HuH-7 (cell line): ENCODE data around the gene TSC1.
"Not testable (repeated sequence)": the region's sequence is repeated elsewhere in the genome, so short reads cannot be mapped to it uniquely, and the experiment has no call there.

Source experiments
- DNase-seq: peaks from one replicate; pipeline ENCODE4 v3.0.0; 2011; ENCODE audit warnings: low spot score

The TSC1 gene

DNA sequence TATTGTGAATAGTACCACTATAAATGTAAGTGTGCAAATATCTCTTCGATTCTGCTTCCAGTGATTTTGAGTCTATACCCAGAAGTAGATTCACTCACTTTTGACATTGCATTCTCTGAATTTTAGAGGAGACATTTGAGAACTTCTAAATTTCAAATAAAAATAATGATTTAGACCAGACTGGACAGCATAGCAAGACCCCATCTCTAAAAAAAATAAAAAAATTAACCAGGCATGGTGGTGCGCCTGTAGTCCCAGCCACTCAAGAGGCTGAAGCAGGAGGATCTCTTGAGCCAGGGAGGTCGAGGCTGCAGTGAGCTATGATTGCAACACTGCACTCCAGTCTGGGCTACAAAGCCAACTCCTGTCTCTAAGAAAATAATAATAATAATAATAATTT, 32.2 kb upstream of the TSC1 start:
- DNase-seq: no peak

DNA sequence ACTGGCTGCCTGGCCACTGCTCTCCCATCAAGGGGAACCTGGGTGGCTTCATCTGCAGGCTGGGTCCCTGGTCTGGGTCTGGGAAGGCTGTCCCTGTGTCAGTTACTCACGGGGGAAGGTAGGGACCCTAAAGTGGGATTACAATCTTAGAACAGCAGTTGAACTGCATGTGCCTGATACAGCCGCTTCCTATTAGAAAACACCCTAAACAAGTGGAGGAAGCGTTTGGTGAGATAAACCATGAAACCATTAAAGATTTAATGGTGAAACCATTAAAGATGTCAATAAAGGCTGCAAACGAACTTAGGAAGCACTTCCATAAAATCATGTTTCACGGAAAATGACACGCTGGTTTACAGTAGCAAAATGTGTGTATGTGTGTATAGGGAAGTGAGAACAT, 31.5 kb upstream of the TSC1 start:
- no peak for DNase-seq

DNA sequence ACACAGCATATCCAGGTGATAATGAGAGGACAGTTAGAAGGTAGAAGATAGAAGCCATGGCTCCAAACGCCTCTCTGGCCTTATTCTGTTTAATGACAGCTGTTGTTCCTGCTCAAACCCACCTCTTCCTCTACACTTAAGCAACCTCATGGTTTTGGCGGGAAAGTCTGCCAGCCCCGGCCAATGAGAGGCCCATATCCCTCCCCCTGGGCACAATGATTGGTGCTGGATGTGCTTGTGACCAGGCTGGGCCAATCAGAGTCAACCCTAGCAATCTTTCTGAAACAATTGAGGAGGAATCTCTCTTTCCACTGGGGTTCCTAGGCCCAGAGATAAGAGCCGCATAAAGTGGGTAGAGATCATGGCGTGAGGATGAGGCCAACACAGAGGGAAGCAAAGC, 29.3 kb upstream of the TSC1 start:
- DNase-seq: no peak

DNA sequence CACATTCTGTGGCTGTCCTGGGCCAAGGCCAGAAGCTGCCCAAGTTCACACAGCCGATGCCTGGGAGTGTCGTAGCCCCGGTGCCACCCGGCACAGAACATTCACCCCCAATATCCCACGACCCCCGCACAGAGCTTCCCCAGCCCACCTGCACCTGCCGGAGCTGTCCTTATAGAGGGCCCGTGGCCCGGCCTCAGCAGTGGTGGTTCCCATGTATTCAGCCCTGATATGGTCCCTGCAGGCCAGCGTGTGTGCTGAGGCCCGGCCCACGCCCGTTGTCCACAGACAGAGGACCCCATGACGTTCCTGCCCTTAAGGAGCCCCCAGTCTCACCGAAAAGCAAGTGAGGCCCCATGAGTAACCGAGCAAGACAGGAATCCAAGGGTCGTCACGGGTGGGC, 28.8 kb upstream of the TSC1 start:
- no peak for DNase-seq

DNA sequence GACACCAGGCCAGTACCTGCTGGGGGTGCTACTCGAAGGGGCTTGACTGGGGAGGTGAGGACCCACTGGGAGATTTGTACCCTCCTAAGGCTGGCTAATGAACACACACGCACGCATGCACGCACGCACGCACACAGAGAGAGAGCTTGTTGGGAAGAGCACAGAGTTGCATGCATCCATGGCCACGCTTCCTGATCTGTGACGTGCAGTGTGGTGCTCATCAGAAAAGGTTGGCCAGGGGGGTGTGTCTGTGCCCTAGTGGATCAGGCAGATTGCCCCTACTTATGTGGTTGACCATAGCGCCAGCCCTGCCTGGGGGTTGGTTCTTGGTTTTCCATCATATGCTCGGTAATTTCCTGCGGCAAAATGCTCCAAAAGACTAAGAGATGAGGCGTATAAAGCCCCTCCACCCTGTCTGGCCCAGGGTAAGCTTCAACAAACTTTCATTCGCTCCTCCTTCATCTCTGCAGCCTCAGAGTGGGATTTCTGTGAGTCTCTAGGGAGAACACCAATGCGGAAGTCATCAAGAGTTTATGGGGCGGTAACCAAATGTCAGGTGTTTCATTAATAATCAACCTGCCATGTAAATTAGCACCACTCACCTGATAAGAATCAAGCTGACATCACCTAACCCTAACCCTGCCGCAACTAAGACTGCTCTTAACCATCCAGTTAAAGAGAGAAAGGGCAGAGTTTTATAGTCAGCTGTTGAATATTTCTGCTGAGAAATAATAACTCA, 26.1 kb upstream of the TSC1 start:
- no peak for DNase-seq

DNA sequence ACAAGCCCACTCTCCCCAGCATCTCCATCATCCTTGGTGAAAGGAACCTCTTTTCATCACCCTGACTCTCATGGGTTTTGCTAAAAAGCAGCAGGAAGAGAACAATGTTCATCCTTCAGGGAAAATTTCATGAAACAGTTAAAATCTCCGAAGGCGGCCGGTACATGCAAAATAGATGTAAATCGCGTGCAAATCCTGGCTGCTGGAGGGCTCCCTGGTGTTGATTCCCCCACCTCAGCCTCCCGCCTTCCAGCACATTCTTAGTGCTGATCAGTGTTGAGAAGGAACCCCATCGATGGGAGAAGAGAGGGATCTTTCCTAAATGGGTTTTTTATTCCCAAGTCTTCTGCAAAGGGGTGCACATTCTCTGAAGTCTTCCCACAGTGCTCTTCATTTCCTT, 25.4 kb upstream of the TSC1 start:
- DNase-seq: no peak

DNA sequence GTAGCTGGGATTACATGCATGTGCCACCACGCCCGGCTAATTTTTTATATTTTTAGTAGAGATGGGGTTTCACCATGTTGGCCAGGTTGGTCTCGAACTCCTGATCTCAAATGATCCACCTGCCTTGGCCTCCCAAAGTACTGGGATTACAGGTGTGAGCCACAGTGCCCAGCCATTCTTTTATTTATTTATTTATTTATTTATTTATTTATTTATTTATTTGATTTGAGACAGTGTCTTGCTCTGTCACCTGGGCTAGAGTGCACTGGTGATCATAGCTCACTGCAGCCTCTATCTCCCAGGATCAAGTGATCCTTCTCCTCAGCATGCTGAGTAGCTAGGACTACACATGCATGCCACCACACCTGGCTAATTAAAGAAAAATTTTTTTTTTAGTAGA, 23.5 kb upstream of the TSC1 start:
- DNase-seq: not testable (repeated sequence)

DNA sequence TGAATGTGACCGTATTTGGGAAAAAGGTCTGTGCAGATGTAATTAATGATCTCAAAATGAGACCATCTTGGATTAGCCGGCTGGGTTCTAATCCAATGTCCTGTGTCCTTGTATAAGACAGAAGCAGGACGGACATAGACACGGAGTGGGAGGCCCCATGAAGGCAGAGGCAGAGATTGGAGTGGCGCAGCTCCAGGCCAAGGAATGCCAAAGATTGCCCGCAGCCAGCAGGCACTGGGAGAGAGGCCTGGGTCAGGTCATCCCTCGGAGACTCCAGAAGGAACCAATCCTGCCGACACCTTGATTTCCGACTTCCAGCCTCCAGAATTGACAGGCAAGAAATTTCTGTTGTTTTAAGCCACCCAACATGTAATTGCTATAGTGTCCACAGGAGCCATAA, 21.1 kb upstream of the TSC1 start:
- DNase-seq: no peak

DNA sequence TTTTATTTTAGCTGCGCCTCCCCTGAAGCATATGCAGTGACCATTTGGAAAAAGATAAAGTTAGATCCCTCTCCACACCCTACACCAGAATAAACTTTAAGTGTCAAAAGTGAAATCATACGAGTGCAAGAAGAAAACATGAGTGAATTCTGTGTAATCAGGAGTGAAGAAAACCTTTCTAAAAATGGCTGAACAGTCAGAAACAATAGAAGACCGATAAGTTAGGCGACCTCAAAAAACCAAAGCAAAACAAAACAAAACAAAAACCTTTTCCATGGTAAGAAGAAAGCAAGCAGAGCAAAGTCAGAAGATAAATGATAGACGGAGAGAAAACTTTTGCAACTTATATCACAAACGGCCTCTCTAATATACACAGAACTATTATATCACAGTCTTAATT, 16.6 kb upstream of the TSC1 start:
- DNase-seq: no peak

DNA sequence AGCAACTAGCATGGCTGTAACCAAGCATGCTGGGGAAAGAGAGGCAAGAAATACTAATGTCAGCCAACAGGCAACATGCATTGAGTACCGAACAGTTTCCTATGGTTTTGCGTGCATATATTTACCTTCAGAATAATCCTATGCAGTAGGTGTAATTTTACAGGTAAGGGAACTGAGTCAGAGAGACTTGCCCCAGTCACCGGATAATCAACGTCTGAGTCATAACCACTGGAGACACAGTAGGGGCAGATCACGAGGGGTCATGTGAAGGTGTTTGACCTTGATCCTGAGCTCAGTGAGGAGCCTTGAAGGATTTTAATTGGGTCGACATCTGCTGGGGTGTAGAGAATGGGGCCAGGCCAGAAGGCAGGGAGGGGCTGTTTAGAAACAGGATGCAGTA, 13.4 kb upstream of the TSC1 start:
- no peak for DNase-seq

DNA sequence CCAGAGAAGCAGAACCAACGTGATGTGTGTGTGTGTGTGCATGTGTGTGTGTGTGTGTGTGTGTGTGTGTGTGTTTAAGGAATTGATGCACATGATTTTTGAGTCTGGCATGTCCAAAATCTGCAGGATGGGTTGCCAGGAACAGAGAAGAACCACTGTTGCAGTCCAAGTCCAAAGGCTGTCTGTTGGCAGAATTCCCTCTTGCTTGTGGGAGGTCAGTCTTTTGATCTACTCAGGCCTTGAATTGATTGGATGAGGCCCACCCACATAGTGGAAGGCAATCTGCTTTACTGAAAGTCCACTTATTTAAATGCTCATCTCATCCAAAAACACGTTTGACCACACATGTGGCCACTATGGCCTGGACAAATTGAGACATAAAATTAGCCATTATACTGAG, 11.4 kb upstream of the TSC1 start:
- no peak for DNase-seq

DNA sequence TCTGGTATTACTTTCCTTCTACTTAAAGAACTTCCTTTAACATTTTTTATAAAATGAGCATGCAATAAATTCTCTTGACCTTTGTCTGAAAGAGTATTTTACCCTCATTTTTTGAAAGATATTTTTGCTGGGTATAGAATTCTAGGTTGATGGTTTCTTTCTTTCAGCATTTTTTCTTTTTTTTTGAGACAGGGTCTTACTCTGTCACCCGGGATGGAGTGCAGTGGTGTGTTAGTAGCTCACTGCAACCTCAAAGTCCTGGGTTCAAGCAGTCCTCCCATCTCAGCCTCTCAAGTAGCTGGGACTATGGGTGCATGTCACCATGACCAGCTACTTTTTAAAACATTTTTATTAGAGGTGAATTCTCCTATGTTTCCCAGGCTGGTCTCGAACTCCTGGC, 10.7 kb upstream of the TSC1 start:
- DNase-seq: no peak

DNA sequence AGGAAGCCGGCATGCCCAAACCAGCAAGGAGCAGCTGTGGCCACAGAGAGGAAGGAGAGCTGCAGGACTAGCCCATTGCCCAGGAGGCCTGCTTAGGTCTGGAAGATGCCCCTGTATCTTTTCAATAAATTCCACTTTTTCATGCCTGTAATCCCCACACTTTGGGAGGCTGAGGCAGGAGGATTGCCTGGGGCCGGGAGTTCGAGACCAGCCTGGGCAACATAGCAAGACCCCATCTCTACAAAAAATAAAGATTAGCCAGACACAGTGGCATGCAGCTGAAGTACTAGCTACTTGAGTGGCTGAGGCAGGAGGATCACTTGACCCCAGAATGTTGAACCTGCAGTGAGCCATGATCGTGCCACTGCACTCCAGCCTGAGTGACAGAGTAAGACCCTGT, 5.3 kb upstream of the TSC1 start:
- DNase-seq: no peak

DNA sequence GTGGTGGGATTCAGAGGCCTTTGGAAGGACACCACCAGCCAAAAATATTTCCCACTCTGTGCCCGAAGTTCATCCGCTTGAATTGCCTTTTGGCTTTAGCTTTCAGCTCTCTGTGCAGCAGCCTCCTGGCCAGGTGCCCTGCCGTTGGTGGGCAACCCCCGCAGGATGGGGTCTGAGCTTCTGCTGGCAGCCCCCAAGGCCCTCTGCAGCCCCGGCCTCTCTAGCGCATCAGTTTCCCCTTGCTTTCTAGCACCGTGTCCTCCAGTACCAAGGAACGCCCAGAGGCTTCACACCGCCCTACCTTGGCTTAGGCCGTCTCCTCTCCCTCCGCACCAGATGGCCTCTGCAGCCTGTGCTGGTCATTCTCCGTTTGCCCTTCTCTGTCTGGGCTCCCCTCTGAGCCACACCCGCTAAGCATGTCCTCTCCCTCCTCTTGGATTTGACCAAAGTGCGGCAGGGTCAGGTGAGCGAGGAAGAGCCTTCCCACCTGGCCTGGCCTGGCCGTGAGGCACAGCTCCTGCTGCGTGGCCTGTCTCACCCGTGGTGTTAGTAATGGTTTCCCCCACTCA, 4.2 kb upstream of the TSC1 start:
- no peak for DNase-seq

DNA sequence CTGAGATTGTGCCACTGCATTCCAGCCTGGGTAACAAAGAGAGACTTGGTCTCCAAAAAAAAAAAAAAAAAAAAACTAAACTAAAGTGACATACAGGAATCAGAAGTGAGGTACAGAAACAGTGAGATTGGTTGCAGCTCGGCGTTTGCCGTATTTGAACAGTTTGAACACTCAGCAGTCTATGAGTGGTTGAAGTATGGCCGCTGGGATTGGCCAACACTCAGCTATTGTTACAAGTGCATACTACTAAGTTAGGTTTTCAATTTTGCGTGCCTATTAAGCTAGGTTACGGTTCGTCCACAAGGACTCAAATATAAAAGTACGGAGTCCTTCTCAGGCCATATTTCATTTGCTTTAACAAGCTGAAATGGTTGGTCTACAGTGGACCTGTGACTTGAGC, 3.3 kb upstream of the TSC1 start:
- DNase-seq: no peak

DNA sequence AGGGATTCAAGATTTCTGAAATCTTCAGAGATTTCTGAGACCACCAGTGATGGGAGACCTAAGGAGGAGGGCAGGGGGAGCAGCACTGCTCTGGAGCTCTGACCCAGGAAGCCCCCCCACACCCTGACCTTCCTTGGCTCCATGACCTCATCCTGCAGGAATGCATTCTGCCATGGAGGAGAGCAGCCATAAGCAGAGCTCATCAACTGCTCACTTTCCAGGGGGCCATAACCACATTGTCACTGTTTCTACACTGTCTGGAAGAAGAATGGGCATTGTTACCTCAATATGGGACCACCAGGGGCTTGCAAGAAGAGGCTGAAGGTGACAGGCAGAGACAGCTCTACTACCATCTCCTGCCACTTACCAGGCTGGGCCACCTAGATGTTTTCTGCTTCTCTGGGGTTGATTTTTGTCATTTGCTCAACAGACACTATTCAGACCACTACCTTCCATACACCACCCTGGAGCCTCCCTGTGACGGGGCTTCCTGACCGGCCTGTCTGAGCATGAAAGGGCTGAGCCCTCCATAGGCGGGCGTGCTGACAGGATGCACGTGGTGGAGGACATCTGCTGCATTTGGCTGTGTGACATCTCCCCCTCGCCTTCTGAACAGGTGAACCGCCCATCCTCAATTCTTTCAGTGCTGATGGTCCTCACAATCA, 2.3 kb upstream of the TSC1 start:
- DNase-seq: no peak

DNA sequence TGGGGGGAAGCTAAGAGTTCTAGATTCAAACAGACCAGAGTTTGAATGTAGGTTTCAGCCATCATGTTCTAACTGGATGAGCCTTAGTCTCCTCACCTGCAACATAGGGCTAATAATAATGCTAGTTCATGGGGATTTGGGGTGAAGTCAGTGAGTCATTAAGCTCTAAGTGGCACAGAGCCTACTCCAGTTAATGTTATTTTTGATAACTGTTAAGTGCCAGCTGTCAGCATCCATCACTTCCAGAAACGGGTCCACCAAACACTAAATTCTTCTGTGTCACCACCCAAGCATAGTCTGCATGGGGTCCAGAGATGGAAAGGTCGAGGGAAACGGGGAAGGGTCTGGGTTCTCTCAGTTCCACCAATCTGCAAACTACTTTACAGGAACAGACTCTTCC, 1.8 kb upstream of the TSC1 start:
- DNase-seq: no peak

DNA sequence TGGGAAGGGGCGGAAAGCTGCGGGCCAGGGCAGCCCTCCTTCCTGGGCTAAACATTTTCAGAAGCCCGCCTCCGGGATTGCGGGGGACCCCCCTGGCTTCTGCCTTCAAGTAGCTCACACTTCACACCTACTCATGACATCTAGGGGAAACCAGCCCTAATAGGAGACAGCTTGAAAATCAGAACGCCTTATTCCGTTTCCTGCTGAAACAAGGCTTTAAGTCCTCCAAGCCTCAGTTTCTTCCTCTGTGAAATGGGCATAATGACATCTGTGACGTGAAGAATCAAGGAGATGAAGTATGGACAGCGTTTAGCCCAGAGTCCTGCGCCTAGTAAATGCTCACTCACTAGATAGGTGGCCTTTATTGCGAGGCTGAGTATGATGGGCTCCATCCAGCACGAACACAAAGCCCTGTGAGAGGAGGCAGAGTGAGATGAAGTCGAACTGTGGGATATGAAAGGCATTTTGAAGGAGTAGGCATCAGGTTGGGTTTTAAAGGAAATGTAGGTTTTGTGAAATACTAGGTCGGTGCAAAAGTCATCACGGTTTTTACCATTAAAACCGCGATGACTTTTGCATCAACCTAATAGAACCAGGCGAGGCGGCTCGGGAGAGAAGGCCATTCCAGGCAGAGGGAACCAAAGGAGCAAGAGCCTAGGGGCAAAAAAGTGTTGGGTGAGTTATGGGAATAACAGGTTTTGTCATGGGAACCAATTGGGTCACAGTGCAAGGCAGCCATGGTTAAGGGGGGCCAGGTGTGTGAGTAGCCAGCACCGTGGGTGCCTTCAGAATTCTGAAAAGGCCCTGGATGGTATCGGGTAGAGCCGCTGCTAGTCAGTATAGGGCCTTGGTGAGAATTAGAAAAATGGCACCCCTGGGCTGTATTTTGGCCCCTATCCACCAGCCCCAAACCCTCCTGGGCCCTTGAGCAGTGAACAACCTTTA, 1.0 kb upstream of the TSC1 start:
- DNase-seq: no peak

DNA sequence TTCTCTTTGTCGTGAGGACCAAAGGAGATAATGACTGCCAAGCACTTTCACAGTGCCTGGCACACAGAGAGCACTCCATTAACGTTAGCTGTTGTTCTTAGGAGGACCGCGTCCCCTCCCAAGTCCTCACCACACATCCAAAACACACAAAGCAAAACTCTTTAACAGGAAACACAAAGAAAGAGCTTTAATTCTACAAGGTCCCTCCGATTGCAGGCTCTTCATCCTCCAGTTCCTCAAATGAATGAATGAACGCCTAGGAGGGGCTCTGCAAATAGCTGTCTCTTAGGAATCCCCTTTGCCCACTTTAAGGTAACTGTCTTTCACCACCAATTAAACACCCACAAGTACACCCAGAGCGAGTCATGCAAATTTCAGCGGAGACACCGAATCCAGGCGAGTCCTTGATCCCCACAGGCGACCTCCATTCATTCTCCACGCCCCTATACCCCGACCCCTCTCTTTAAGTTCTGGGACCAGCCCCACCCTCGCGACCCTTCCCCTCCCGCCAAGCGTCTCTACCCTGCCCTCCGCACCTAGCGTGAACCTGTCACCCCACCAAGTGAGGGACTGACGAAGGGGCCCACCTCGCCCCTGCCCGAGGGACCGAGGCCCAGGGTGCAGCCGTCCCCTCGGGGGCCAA, 644 bp downstream of the TSC1 start:
- no peak for DNase-seq

DNA sequence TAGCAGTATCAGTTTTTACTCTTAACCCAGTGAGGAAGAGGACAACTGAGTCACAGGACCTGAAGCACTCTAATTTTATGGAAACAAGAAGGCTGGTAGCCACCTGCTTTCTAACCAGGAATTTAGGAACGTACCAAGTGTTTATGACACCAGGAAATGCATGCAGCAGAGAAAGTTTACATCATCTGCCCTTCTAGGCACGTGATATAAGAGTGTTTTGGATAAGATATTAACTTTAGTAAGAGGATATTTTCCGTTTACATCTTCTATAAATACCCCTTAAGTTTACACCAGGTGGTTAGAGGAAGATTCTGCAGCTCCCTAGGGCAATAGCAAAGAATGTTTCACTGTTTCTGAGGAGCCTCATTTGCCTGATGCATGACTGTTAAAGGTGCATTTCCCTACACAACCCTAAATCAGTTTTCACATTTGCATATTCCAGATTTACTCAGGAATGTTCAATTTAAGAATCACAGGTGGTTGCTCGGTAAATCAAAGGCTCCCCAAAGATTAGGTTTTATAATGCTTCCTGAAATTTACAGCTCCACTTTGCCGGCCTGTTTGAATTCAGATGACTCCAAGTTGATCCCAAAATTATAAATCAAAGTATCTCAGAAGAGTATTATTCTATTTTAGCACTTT, 1.8 kb downstream of the TSC1 start:
- DNase-seq: no peak

DNA sequence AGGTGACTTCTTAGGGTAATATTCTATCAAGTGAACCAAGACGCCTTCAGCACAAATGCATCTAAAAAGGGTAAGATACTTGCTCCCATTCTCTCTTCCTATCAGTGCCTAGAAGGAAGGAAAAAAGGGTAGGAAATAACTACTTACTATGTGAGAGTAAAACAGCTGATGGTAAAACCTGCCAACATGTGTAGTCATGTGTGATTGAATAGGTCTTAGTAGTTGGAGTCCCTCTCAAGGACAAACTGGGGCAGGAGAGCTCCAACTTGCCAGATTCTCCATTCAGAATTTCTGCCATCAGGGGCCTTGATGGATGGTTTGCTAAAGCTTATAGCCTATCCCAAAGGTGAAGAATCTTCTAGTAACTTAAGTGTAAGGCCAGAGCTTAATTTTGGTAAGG, 5.2 kb downstream of the TSC1 start:
- DNase-seq: no peak

DNA sequence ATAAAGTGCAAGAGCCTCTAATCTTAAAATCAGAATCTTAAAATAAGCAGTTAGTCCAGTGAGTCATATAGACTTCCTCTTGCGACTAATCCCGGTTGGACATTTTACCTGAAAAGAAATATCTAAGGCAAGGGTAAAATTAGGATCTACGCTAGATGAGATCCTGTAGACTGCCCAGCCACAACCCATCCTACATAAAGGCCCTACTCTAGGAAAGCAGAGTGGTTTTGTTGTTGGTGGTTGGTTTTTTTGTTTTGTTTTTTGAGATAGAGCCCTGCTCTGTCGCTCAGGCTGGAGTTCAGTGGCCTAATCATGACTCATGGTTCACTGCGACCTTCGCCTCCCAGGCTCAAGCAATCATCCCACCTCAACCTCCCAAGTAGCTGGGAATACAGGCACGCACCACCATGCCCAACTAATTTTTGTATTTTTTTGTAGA, 6.9 kb downstream of the TSC1 start:
- no peak for DNase-seq
